Esophagus squamous epithelium (tissue), 5 donors: Measurements from ENCODE around the gene RGS14. TPM values are rescaled to one million over a fixed set of nuclear protein-coding genes. Genes with fewer than 3 reads are reported as not detected.
"Not testable (repeated sequence)": the region's sequence is repeated elsewhere in the genome, so short reads cannot be mapped to it uniquely, and the experiment has no call there.

Source experiments
- DNase-seq: peaks from one replicate; lab custom pipeline; 2025; lab: John Stamatoyannopoulos, UW
- H3K27ac ChIP-seq, 4 donors: fragments of 200-600 bp; sonication (generic); one replicate each; pipeline ENCODE4 v1.5.1; 2016 to 2019; ENCODE audit warnings: mild to moderate bottlenecking in 1 of 4
- H3K27me3 ChIP-seq, 4 donors: fragments of 200-600 bp; sonication (generic); 1 replicate in 3 of 4; 2 replicates in 1 of 4; pipeline versions ENCODE4 v1.5.1 to v1.6.0; 2017 to 2021; ENCODE audit warnings: antibody characterized with exemption in 1 of 4
- H3K36me3 ChIP-seq, 3 donors: fragments of 200-600 bp; sonication (generic); one replicate each; pipeline ENCODE4 v1.5.1; 2016 to 2019
- H3K4me1 ChIP-seq, 3 donors: fragments of 200-600 bp; sonication (generic); one replicate each; pipeline ENCODE4 v1.5.1; 2017 to 2019
- H3K4me3 ChIP-seq, 4 donors: fragments of 200-600 bp; sonication (generic); 1 replicate in 3 of 4; 2 replicates in 1 of 4; pipeline ENCODE4 v1.5.1; 2016 to 2019; ENCODE audit warnings: mild to moderate bottlenecking in 2 of 4, moderate library complexity in 1 of 4
- H3K9me3 ChIP-seq, 3 donors: fragments of 200-600 bp; sonication (generic); one replicate each; pipeline ENCODE4 v1.5.1; 2016 to 2019
- POLR2A ChIP-seq, 4 donors: fragments of 450-650 bp; IDR thresholded peaks; one replicate each; pipeline ENCODE4 v1.6.1; 2017; ENCODE audit warnings: antibody characterized with exemption in 4 of 4, mild to moderate bottlenecking in 4 of 4, moderate library complexity in 3 of 4
- WGBS, 2 donors: methylation state at CpG; one replicate each; pipeline ENCODE4 v1.1.5; 2018; 5-methylcytosine and 5-hydroxymethylcytosine counted together
- intact Hi-C: fragments of 100-400 bp; cut with DNase I; formaldehyde crosslinking; loops from one replicate; pipeline ENCODE4 v1.15.0; 2022
- total RNA-seq, 4 donors: library from RNA; depleted of rRNA; stranded (reverse); fragments of >200 nt; gene quantifications; one replicate each; pipeline ENCODE4 v1.1.0, GENCODE V29; 2016
- TF ChIP-seq, protein P1 (sequence below), 6 experiments: fragments of 450-650 bp in 4 of 6; fragments of 200-600 bp in 2 of 6; sonication (generic) in 2 of 6; IDR thresholded peaks; one replicate each; pipeline ENCODE4 v1.5.1; 2016 to 2019; ENCODE audit warnings: antibody characterized with exemption in 6 of 6, mild to moderate bottlenecking in 4 of 6, moderate library complexity in 4 of 6
- donor health status: DM: yes; HTN: yes; CAD: no.

RGS14 gene
- total RNA-seq, 4 donors from 2014 or later, result 32.7 to 37.8 (median 34.8) TPM

DNA sequence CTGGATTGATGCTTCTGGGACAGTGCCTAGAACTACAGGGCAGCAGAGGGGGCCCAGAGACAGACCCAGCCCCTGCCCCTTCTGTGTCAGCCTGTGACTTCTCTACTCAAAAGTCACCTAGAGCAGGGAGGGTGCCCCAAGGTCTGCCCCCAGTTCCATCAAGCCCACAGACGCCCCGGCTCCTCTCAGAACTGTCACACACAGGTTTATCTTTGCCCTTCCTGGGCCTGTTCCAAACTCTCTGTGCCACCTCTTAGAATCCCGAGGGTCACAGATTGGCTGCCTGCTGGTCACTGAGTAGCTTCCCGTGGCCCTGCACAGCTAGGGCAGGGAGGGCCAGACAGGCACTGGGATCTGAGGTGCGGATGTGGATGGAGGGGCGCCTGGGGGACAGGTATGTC is 1.7 kb downstream of the RGS14 start:
- DNase-seq, result no peak
- Histone ChIP-seq H3K4me1 (peaks cover 36 to 75% (median 49%) of the 10 kb centered on the region in 3 donors), H3K36me3 (no peaks in the 10 kb centered on the region), H3K9me3 (no peaks in the 10 kb centered on the region), H3K27me3 (no peaks in the 10 kb centered on the region), H3K4me3 (no peak overlapping the region), H3K27ac (no peak overlapping the region)
- WGBS, 2 donors, result 82 to 91% methylated on average over 3 to 4 of the region's 6 CpGs
- intact Hi-C loops, result no loop called here
- TF ChIP-seq, protein P1, sequence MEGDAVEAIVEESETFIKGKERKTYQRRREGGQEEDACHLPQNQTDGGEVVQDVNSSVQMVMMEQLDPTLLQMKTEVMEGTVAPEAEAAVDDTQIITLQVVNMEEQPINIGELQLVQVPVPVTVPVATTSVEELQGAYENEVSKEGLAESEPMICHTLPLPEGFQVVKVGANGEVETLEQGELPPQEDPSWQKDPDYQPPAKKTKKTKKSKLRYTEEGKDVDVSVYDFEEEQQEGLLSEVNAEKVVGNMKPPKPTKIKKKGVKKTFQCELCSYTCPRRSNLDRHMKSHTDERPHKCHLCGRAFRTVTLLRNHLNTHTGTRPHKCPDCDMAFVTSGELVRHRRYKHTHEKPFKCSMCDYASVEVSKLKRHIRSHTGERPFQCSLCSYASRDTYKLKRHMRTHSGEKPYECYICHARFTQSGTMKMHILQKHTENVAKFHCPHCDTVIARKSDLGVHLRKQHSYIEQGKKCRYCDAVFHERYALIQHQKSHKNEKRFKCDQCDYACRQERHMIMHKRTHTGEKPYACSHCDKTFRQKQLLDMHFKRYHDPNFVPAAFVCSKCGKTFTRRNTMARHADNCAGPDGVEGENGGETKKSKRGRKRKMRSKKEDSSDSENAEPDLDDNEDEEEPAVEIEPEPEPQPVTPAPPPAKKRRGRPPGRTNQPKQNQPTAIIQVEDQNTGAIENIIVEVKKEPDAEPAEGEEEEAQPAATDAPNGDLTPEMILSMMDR (IDR thresholded peaks at IDR 0.05), result no peak
- no peak for TF ChIP-seq POLR2A (IDR thresholded peaks at IDR 0.05)

DNA sequence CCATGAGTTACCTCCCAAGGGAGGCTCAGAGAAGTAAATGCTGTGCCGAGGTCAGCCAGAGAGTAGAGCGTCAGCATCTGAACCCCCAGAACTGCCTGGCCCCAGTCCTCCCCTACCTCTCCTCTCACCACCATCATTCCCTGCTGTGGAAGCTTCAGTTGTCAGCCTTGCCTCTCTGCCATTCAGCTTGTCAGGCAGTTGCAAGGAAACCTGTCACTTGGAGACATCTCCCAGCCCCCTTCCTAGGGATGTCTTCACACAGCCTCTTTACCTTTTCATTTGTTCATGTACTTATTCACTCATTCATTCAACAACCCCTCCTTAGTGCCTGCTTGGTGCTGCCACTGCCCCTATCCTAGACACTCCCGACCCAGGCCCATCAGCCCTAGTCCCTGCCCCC is 2.1 kb downstream of the RGS14 start:
- 80 to 82% methylated on average over 2 to 3 of the region's 3 CpGs for WGBS, 2 donors
- H3K27ac ChIP-seq, result no peak overlapping the region
- TF ChIP-seq, protein P1 (IDR thresholded peaks at IDR 0.05), result no peak
- no peak for TF ChIP-seq POLR2A (IDR thresholded peaks at IDR 0.05)
- H3K27me3 ChIP-seq, result no peaks in the 10 kb centered on the region
- H3K4me3 ChIP-seq, result no peak overlapping the region
- intact Hi-C loops, result no loop called here
- no peaks in the 10 kb centered on the region for H3K9me3 ChIP-seq
- DNase-seq, result no peak
- H3K36me3 ChIP-seq, result no peaks in the 10 kb centered on the region
- H3K4me1 ChIP-seq, result peaks cover 36 to 79% (median 49%) of the 10 kb centered on the region in 3 donors

DNA sequence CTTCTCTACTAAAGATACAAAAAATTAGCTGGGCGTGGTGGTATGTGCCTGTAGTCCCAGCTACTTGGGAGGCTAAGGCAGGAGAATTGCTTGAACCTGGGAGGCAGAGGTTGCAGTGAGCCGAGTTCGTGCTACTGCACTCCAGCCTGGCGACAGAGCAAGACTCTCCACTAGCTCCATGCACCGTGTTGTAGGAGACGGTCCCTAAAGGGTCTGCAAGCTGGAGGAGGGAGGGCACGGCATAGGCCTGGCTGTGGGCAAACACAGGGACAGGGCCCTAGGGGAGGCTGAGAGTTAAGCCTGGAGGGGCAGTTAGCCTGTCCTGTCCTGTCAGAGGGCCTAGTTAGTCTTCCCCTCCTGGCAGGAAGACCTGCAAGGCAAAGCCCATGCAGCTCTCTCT is 3.0 kb downstream of the RGS14 start:
- H3K4me3 ChIP-seq, H3K36me3 ChIP-seq, H3K9me3 ChIP-seq, intact Hi-C loops, DNase-seq, H3K27me3 ChIP-seq, H3K27ac ChIP-seq: not testable (repeated sequence)
- H3K4me1 ChIP-seq, result peaks cover 39 to 84% (median 49%) of the 10 kb centered on the region in 3 donors
- 93 to 96% methylated on average over 7 of the region's 7 CpGs for WGBS, 2 donors

- no peak for DNase-seq
- Histone ChIP-seq H3K27ac (peak overlapping the region; percentile 77 to 89 (median 80)), H3K4me1 (peaks cover 47 to 91% (median 58%) of the 10 kb centered on the region in 3 donors), H3K27me3 (no peaks in the 10 kb centered on the region), H3K4me3 (no peak overlapping the region), H3K36me3 (no peaks in the 10 kb centered on the region), H3K9me3 (no peaks in the 10 kb centered on the region)
- 53 to 68% methylated on average over 4 of the region's 6 CpGs for WGBS, 2 donors
- TF ChIP-seq POLR2A (IDR thresholded peaks at IDR 0.05), result no peak
- TF ChIP-seq, protein P1 (IDR thresholded peaks at IDR 0.05), result no peak
- intact Hi-C loops, result no loop called here
These were observed 3.9 kb downstream of the RGS14 start for GRCh38 chr5:177361418-177362291.

- no peak for DNase-seq
- Histone ChIP-seq H3K27ac (peak overlapping the region; percentile 77 to 89 (median 80)), H3K4me1 (peaks cover 45 to 91% (median 57%) of the 10 kb centered on the region in 3 donors), H3K4me3 (peak overlapping the region in 3 of 4 donors; percentile 52 to 70 (median 56)), H3K9me3 (no peaks in the 10 kb centered on the region), H3K27me3 (no peaks in the 10 kb centered on the region), H3K36me3 (no peaks in the 10 kb centered on the region)
- intact Hi-C loops, result no loop called here
- 14 to 57% methylated on average over 6 to 8 of the region's 8 CpGs for WGBS, 2 donors
- TF ChIP-seq, protein P1 (IDR thresholded peaks at IDR 0.05), result no peak
- no peak for TF ChIP-seq POLR2A (IDR thresholded peaks at IDR 0.05)
These were observed 4.5 kb downstream of the RGS14 start for GRCh38 chr5:177362292-177362609.
